Embryonic facial prominence (tissue), 1 donor: ENCODE results near the gene GPATCH2L.

Experiments
- DNase-seq: peaks from one replicate; pipeline ENCODE4 v3.0.0-alpha.2; 2016; ENCODE audit errors: extremely low spot score

GPATCH2L gene

GRCh38 chr14:76256545-76256944 is 104.8 kb downstream of the GPATCH2L start:
- DNase-seq = no peak

- DNase-seq = no peak
Measured at GRCh38 chr14:76257111-76257803, 105.5 kb downstream of the GPATCH2L start.

GRCh38 chr14:76257842-76258397 is 106.2 kb downstream of the GPATCH2L start:
- DNase-seq = no peak

GRCh38 chr14:76259029-76259735 is 107.5 kb downstream of the GPATCH2L start:
- DNase-seq = no peak

- no peak for DNase-seq
Measured at GRCh38 chr14:76260749-76261148, 109.0 kb downstream of the GPATCH2L start.

- DNase-seq = no peak
Measured at GRCh38 chr14:76261371-76261811, 109.7 kb downstream of the GPATCH2L start.

DNA sequence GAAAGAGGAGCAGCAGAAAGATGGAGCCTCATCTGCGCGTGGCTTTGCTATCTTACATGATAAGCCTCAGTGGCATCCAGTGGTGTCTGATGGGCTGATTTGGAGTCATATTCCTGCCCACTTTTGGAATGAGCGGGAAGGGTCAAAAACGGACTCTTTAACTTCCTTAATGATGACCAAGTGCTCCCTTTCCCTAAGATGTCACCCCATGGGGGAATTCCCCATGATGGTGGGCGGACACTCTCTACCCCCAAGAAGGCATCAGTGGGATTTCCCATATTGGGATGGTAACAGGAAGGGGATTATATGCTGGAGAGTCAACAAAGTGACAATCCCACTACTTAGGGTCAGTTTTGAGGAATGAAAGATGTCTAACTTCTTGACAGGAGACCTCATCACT is 110.9 kb downstream of the GPATCH2L start:
- DNase-seq = no peak
